Keratinocyte (primary cell): ENCODE results near the gene ZNF488. TPM values are rescaled to one million over a fixed set of nuclear protein-coding genes. Genes with fewer than 3 reads are reported as not detected.

Source experiments
- DNase-seq: peaks from one replicate; pipeline ENCODE4 v3.0.0-alpha.2; 2011; ENCODE audit warnings: low read depth, missing footprints, low spot score
- FAIRE-seq: peaks from 2 replicates; lab custom pipeline; 2011; peaks lifted over from hg19 to GRCh38; lab: Jason Lieb, UNC
- H2AFZ ChIP-seq: 2 replicates; pipeline ENCODE4 v1.6.0; 2012; ENCODE audit warnings: low read length, control low read depth, inconsistent platforms; ENCODE audit not compliant: control insufficient read depth
- H3K27ac ChIP-seq: 2 replicates; pipeline ENCODE4 v1.5.1; 2011; ENCODE audit warnings: low read length; ENCODE audit not compliant: control insufficient read depth, insufficient read depth
- H3K27me3 ChIP-seq: 3 replicates; pipeline ENCODE4 v1.6.0; 2011; ENCODE audit warnings: low read length; ENCODE audit not compliant: control insufficient read depth, insufficient read depth; ENCODE audit errors: extremely low read depth
- H3K36me3 ChIP-seq, 2 experiments: 2 replicates in 1 of 2; 3 replicates in 1 of 2; pipeline ENCODE4 v1.5.1; 2011; ENCODE audit warnings: low read length in 2 of 2, mild to moderate bottlenecking in 1 of 2; ENCODE audit not compliant: control insufficient read depth in 2 of 2, insufficient read depth in 2 of 2; ENCODE audit errors: extremely low read depth in 1 of 2
- H3K4me1 ChIP-seq: 3 replicates; pipeline ENCODE4 v1.5.1; 2011; ENCODE audit warnings: low read length; ENCODE audit not compliant: control insufficient read depth, insufficient read depth; ENCODE audit errors: extremely low read depth
- H3K4me2 ChIP-seq: 3 replicates; pipeline ENCODE4 v1.6.0; 2011; ENCODE audit warnings: low read depth, low read length; ENCODE audit not compliant: control insufficient read depth, insufficient read depth; ENCODE audit errors: extremely low read depth
- H3K4me3 ChIP-seq, 3 experiments: fragments of 200-600 bp in 1 of 3; sonication (generic) in 1 of 3; 2 replicates in 2 of 3; 3 replicates in 1 of 3; pipeline ENCODE4 v1.5.1; 2011 to 2016; ENCODE audit warnings: low read length in 3 of 3, mild to moderate bottlenecking in 3 of 3, control low read depth in 2 of 3, inconsistent platforms in 1 of 3, low read depth in 1 of 3, mixed read lengths in 1 of 3, mixed run types in 1 of 3, moderate library complexity in 1 of 3; ENCODE audit not compliant: control insufficient read depth in 2 of 3, insufficient read depth in 2 of 3; ENCODE audit errors: extremely low read depth in 1 of 3
- H3K79me2 ChIP-seq: 2 replicates; pipeline ENCODE4 v1.6.0; 2012; ENCODE audit warnings: low read length; ENCODE audit not compliant: control insufficient read depth, insufficient read depth
- H3K9ac ChIP-seq: 3 replicates; pipeline ENCODE4 v1.6.0; 2011; ENCODE audit warnings: low read length; ENCODE audit not compliant: control insufficient read depth, insufficient read depth; ENCODE audit errors: extremely low read depth
- H3K9me1 ChIP-seq: 3 replicates; pipeline ENCODE4 v1.6.0; 2011; ENCODE audit warnings: low read length; ENCODE audit not compliant: control insufficient read depth, insufficient read depth; ENCODE audit errors: extremely low read depth
- H3K9me3 ChIP-seq: 2 replicates; pipeline ENCODE4 v1.5.1; 2012; ENCODE audit warnings: low read depth, low read length; ENCODE audit not compliant: control insufficient read depth
- H4K20me1 ChIP-seq: 3 replicates; pipeline ENCODE4 v1.6.0; 2011; ENCODE audit warnings: low read length; ENCODE audit not compliant: control insufficient read depth, insufficient read depth; ENCODE audit errors: extremely low read depth
- EZH2 ChIP-seq: IDR thresholded peaks from one replicate; pipeline ENCODE4 v1.6.1; 2012; ENCODE audit warnings: inconsistent platforms, mild to moderate bottlenecking, low read length, moderate library complexity
- dilution Hi-C: fragments of 300-500 bp; cut with MboI; formaldehyde crosslinking; loops from one replicate; pipeline ENCODE4 v1.7.0; 2020; ENCODE audit warnings: low sequenced_read_pairs; ENCODE audit not compliant: extremely low pct_ligation_motif_present
- polyA plus RNA-seq, 5 experiments: library from polyadenylated mRNA; depleted of rRNA in 3 of 5; stranded (reverse) in 3 of 5; stranded (forward) in 1 of 5; unstranded in 1 of 5; fragments of >200 nt; gene quantifications; 1 replicate in 1 of 5; 2 replicates in 3 of 5; 3 replicates in 1 of 5; pipeline versions ENCODE4 v1.2.1 to v1.2.3, GENCODE V29; 2011 to 2012; ENCODE audit warnings: missing spikeins in 2 of 5, low read depth in 1 of 5, low replicate concordance in 1 of 5
- TF ChIP-seq, protein P1 (sequence below), 3 experiments: IDR thresholded peaks in 1 of 3; conservative IDR thresholded peaks in 1 of 3; optimal IDR thresholded peaks in 1 of 3; 2 replicates in 2 of 3; 3 replicates in 1 of 3; pipeline versions ENCODE3 to v1.5.1; 2011; ENCODE audit warnings: low read length in 3 of 3, mild to moderate bottlenecking in 3 of 3, moderate library complexity in 2 of 3, control low read depth in 1 of 3, inconsistent platforms in 1 of 3; ENCODE audit not compliant: insufficient read depth in 2 of 3; ENCODE audit errors: extremely low read depth in 1 of 3

The ZNF488 gene
- polyA plus RNA-seq, 1 donor (not counting 4 experiments of a cell fraction or from before 2014, with no cell fraction given), result 1.2 TPM

DNA sequence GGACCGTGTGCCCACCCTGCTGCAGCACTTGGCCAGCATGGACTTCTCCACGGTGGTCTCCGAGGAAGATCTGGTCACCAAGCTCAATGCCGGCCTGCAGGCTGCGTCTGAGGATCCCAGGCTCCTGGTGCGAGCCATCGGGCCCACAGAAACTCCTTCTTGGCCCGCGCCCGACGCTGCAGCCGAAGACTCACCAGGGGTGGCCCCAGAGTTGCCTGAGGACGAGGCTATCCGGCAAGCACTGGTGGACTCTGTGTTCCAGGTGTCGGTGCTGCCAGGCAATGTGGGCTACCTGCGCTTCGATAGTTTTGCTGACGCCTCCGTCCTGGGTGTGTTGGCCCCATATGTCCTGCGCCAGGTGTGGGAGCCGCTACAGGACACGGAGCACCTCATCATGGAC is 34.6 kb downstream of the ZNF488 start:
- FAIRE-seq (no peak), DNase-seq (no peak)
- H3K4me2 ChIP-seq, result no peak overlapping the region
- H4K20me1 ChIP-seq, result no peaks in the 10 kb centered on the region
- H3K9me1 ChIP-seq, result no peaks in the 10 kb centered on the region
- TF ChIP-seq, protein P1, sequence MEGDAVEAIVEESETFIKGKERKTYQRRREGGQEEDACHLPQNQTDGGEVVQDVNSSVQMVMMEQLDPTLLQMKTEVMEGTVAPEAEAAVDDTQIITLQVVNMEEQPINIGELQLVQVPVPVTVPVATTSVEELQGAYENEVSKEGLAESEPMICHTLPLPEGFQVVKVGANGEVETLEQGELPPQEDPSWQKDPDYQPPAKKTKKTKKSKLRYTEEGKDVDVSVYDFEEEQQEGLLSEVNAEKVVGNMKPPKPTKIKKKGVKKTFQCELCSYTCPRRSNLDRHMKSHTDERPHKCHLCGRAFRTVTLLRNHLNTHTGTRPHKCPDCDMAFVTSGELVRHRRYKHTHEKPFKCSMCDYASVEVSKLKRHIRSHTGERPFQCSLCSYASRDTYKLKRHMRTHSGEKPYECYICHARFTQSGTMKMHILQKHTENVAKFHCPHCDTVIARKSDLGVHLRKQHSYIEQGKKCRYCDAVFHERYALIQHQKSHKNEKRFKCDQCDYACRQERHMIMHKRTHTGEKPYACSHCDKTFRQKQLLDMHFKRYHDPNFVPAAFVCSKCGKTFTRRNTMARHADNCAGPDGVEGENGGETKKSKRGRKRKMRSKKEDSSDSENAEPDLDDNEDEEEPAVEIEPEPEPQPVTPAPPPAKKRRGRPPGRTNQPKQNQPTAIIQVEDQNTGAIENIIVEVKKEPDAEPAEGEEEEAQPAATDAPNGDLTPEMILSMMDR (optimal IDR thresholded peaks at IDR 0.05 in 1 of 3, IDR thresholded peaks at IDR 0.05 in 1 of 3, conservative IDR thresholded peaks at IDR 0.05 in 1 of 3; ENCODE audit: extremely low read depth in 1 of 3, insufficient read depth in 2 of 3, low read length in 3 of 3), result no peak
- TF ChIP-seq EZH2, result no peak
- no peaks in the 10 kb centered on the region for H3K36me3 ChIP-seq
- no peaks in the 10 kb centered on the region for H3K9me3 ChIP-seq
- H3K4me3 ChIP-seq, result no peak overlapping the region
- H2AFZ ChIP-seq, result no peak overlapping the region
- H3K27ac ChIP-seq, result no peak overlapping the region
- H3K4me1 ChIP-seq, result no peaks in the 10 kb centered on the region
- H3K27me3 ChIP-seq, result no peaks in the 10 kb centered on the region
- no peaks in the 10 kb centered on the region for H3K79me2 ChIP-seq
- no peak overlapping the region for H3K9ac ChIP-seq
- dilution Hi-C loops, result no loop called here

- FAIRE-seq, result no peak
- no peaks in the 10 kb centered on the region for H4K20me1 ChIP-seq
- H3K36me3 ChIP-seq, result no peaks in the 10 kb centered on the region
- no peak overlapping the region for H2AFZ ChIP-seq
- no peaks in the 10 kb centered on the region for H3K4me1 ChIP-seq
- no peak overlapping the region for H3K9ac ChIP-seq
- no peaks in the 10 kb centered on the region for H3K9me3 ChIP-seq
- dilution Hi-C loops, result no loop called here
- H3K27ac ChIP-seq, result no peak overlapping the region
- H3K4me2 ChIP-seq, result no peak overlapping the region
- H3K79me2 ChIP-seq, result no peaks in the 10 kb centered on the region
- DNase-seq, result no peak
- no peaks in the 10 kb centered on the region for H3K9me1 ChIP-seq
- no peak overlapping the region for H3K4me3 ChIP-seq
- H3K27me3 ChIP-seq, result no peaks in the 10 kb centered on the region
- TF ChIP-seq, protein P1 (optimal IDR thresholded peaks at IDR 0.05 in 1 of 3, IDR thresholded peaks at IDR 0.05 in 1 of 3, conservative IDR thresholded peaks at IDR 0.05 in 1 of 3; ENCODE audit: extremely low read depth in 1 of 3, insufficient read depth in 2 of 3, low read length in 3 of 3), result no peak
- no peak for TF ChIP-seq EZH2
Measured at GRCh38 chr10:47348661-47349470, 35.2 kb downstream of the ZNF488 start.
